Dedifferentiated amniotic fluid mesenchymal stem cell (primary cell): ENCODE measurements around the gene ABTB2.

ENCODE experiments used
- DNase-seq: peaks from one replicate; pipeline ENCODE4 v3.0.0-alpha.2; 2016; ENCODE audit errors: extremely low spot score

Gene ABTB2

DNA sequence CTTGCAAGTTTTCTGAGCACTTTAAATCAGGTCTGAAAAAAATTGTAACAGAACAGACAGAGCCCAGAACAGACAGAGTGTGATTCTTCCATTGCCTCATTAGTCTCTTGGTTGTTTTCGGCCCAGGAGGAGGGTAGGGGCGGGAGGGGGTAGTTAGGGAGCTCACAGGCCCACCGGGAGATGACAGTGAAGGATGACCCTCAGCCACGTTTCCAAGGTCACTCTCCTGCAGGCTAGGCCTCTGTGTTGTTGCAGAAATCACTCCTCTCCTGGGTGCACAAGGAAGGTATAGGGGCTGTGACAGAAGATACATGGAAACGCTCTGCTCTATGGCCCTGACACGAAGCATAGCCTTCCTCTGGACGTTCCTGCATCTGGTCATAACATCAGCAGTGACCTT, 69.3 kb downstream of the ABTB2 start:
- no peak for DNase-seq

DNA sequence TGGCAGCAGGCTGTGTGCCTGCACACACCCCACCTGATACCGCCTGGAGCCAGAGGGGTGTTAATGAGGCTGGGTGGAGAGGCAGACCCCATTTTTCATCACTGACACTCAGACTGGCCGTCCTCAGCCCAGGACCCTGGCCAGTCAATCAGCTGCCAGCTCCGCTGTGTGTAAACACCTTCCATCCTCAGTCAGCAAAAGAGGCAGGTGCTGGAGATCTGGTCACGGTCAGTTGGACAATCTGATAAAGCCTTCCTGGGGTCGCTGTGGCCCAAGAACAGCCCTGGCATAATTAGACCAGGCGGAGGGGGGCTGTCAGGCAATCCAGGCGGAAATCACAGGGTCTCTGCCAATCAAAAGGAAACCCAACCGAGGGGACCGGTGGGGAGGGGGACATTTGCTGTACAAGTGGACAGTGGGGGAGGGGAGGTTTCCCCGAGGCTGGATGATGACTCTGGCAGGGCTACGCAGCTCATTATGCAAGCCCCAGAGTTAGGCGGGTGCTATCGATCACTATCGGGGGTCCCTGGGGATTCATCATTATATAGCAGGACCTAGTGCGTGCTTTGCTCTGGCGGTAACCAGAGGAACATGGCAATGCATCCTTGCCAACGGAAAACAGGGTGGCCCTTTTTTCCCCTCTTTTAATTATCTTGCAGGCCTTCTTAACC, 72.9 kb downstream of the ABTB2 start:
- no peak for DNase-seq

DNA sequence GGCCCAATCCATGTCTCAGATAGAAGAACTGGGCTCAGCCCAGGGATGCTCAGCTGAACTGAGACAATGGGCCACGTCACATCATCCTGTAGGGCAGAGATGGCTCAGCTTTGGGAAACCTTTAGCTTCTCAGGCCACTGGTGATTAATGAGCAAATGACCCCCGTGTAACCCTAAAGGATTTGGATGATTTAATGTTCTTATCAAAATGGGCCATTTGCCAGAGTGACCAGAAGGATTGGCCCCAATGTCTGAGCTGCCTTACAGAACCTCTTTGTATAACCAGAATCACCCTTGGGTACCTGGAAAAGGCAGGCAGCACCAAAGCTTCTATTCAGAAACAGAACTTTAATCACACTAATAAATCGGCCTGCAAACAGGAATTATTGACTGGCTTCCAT, 73.7 kb downstream of the ABTB2 start:
- no peak for DNase-seq

DNA sequence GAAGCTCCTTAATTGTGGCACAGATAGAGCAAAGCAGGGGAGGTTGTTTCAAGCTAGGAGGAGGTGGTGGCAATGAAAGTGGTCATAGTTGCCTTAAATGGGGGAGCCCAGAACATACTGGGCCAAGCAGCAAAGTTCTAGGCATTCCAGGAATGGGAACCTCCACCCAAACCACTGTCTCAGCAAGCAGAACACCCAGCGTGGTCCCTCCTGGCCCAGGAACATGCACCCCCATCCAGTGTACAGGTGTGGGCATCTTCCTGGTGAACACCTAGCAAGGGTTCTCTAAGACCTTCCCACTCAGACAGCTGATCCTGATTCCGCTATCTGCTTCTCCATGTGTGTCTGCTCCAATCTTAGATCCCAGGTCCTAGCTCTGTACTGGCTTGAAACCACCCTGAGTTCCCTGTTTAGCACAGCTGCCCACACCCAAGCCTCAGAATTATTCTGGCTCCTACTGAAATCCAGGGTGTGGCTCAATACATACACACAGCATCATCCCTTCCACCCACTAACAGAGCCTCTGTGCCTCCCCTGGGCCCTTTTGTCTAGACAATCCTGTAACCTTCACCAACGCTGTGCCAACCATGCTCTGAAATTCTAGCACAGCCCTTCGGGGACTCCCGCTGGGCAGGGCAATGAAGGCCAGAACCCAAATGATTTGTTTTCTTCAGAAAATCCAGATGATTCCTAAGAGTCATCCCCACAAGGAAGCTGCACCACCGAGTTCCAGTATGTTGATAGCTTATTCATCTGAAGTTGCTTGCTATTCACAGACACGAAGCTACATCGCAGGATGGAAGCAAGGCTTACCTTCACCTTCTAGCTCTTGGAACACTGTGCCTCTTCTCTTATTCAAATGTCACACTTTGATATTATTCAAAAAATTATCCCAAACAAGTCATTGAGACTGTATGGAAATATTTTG, 76.6 kb downstream of the ABTB2 start:
- no peak for DNase-seq

DNA sequence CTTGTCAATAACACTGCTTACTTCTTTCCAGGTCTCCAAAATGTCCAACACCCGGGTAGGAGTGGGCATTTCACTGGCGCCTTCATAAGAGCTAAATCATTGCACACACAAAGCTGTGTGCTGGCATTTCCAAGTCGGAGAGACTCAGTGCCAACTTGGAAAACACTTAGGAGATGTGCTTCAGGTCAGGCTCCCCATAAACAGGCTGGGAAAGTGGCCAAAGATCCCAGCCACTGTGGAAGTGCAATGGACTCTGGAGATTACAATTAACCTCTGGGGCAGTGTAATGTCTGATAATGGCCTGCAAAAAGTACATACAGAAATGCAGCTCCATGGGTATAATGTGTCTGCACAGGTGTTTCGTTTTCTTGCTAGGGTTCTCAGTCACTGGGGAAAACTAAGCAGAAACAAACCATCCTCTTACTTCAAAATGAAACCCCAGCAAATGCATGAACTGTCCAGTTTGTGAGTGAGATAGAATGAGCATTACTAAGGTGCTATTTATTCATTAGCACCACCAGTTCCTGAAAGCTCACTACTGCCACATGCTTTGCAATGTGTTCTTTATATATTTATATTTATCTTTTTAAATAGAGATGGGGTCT, 79.0 kb downstream of the ABTB2 start:
- DNase-seq, result no peak

DNA sequence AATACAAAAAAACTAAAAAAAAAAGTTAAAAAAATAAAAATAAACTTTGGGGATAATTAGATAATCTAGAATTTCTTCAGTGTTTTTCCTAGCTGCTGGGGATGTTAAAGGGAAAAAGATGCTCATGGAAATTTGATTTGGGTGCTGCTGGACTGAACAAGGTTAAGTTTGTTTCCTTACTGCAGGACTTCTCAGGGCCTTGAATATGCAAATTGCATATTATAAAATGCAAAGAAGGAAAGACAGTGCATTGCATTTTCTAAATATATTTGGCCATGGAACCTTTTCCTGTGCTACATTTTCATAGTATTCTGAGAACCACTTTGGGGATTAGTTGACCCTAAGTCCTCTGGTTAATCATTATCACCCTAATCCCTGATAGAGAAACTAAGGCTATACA, 79.6 kb downstream of the ABTB2 start:
- no peak for DNase-seq

DNA sequence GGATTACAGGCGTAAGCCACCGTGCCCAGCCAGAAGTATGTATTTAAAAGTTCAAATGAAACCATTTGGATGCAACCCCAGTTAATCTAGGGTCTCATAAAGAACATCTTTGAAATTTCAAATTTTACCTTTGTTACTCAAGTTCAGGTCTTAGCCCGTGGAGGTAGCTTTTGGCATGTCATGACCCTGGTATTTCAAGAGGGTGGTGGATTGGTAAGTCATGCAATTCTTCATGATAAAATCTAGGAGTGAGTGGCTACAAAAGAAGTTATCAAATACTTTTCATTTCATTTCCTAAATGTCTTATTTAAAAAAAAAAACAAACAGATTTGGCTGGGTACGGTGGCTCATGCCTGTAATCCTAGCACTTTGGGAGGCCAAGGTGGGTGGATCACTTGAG, 80.6 kb downstream of the ABTB2 start:
- DNase-seq, result no peak

DNA sequence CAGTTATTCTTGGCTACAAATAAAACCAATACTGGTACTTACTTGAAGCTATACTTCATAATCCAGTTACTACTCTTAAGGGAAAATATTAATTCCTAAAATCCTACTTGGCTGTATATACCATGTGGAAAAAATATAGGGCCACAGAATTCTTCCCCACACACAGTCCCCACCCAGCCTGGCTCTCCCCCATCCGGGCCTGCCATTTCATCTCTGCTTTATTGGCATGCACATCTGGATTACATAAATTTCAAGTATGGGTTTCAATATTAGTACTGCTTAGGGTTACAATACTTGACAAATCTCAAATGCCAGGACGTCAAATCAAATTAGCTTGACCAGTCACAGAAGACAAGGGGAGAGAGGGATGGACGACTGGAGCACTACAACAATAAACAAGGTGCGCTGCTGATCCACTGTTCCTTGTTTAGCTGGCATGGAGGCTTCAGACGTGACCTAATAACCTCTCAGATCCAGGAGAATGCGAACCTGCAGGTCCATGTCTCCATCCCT, 81.4 kb downstream of the ABTB2 start:
- DNase-seq, result no peak

DNA sequence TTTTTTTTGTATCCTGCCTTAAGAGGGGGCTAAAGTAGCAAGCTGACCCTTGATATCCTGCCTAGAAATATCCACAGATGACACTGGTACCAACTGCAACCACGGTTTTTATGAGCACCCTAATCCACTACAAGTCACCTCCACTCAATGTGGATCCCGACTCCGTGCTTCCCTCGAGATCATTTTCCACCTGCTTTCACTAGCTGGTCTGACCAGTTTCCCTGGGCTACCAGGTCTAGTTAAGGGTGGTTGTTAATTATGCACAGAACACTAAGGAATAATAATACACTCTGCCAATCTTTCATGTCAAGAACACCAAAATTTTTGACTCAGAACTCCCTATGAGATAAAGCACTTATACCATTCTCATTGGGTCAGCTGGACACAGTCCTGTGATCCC, 82.3 kb downstream of the ABTB2 start:
- DNase-seq, result no peak

DNA sequence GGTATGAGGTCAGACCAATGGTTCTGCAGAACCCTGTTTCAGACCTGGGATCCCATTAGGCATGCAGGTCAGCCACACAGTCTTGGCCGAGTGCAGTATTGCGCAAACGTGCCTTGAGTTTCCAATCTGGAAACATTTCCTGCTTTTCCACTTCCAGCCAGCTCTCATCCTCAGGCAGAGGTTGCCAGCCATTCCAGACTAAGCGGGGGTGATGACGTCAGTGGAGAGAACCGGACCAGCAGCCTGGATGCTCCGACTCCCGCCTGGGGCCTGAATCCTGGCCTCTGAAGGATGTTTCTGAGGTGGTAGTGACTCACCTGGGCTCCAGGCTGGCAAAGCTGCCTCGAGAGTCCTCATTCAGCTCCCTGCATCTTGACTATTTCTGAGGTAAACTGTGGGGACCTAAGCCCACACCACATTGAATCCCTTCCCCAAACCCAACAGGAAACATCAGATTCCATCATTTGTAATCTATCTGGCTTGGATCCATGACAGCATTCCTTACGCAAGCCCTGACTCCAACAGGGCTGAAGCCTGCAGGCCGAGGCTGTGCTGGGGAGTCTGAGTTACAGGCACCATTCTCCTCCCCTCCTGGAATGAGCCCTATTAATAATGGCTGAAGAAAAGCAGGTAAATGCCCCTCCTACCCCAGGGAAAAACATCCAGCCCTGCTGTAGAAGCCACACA, 83.0 kb downstream of the ABTB2 start:
- peak; percentile 86 for DNase-seq

DNA sequence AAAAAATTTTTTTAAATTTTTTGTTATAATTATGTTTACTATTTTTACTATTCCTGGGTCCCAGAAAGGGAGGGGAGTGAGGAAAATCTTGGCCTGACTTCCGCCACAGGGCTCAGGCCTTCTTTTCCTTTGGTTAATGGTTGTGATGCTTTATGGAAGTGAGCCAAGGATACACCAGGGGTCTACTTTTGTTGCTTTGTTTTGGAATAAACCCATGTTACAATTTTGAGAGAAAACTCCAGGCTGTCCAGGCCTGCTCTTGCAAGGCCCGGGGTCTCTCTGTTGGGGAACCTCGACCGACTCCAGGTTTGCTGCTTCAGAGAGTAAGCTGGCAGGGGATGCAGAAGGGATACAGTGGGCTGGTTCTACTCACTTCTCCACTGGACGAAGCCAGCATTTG, 84.7 kb downstream of the ABTB2 start:
- DNase-seq, result no peak

DNA sequence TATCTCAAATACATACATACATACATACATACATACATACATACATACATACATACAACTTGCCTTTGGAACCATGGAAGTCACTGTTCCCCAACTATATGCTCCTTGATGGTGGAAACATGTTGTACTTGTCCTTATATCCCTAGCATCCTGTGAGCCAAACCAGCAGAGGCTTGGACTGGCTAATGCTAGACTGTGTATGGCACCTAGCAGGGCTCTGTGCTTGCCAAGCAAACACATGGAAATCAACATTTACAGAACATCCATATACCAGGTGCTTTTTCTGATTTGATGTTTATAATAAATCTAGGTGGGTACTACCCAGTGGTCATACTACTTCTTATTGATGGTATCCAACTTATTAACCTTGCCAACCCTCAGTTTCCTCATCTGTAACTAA, 86.1 kb downstream of the ABTB2 start:
- DNase-seq, result no peak

DNA sequence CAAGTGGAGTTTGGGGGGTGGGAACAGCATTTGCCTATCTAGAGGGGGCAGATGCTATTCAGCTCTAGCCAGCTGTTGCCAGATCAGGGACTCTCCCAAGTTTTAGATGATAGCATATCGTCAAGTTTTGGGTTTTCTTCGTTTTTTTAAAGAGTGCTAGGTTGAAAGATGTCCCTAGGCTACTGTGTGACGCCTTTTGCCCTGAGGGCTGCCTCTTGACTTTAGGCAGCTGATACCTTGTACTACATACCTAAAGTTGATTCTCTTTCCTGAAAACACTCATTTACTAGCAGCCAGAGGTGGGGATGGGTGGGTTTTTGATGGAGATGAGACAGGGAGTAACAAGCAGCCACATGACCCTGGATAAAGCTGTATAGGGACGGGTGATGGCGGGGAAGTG, 87.1 kb downstream of the ABTB2 start:
- no peak for DNase-seq

DNA sequence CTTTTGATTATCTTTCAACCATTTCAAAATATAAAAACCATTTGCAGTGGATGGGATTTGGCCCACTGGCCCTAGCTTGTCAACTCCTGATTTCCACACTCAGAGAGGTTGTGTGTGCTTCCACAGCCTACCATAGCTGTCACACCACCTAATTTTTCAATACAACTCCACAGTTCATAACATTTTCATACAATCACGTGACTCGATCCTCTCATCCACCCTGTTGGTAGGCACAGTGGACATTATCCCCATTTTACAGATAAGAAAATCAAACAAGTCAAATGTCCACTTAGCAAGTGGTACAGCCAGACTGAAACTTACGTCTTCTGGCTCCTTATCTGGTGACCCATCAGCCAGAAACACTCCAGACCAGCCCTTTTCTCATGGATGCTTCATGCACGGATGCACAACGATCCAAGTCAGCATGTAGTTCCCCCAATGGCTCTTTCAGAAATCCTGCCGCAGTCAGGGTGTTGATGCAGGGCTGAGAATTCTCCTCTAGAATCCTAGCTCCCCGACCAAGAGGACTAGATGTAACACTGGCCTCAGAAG, 88.0 kb downstream of the ABTB2 start:
- DNase-seq, result no peak

DNA sequence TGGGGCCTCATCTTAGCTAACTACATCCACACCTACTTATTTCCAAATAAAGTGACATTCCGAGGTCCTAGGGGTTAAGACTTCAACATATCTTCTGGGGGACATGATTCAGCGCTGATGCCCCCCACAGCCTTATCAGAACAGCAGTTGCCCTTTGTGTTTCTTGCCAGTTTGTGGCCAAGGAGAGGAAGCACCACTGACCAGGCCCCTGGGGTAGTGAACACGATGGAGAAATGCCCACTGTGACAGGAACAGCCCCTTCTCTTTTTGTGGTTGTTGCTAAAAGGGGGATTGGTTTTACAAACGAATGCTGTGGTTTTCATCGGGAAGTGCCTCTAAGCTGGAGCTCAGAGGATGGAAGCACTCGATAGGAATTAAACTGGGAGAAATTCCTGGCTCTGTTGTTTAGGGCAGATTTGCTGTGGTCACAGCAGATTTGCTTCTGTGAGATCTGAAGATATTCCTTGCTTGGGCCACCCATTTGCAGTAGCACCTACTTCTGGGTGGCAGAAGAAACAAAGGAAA, 88.8 kb downstream of the ABTB2 start:
- no peak for DNase-seq

DNA sequence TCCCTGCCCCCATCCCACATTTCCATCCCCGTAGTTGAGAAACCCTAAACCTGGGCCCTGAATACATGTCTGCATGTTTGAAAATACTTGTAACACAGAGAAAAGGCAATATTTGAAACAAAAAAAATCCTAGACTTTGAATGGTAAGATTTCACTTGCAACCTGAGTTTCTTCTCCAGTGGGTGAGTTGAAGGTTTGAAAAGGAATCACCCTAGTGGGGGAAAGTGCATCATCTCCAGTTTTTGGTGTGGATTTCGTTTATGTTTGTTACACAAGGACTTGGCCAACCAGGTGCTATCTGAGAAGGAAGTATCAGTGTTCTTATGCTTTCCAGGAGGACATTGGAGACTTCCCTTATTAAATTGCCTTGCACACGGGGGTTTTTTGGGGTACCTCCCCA, 90.4 kb downstream of the ABTB2 start:
- DNase-seq, result no peak

DNA sequence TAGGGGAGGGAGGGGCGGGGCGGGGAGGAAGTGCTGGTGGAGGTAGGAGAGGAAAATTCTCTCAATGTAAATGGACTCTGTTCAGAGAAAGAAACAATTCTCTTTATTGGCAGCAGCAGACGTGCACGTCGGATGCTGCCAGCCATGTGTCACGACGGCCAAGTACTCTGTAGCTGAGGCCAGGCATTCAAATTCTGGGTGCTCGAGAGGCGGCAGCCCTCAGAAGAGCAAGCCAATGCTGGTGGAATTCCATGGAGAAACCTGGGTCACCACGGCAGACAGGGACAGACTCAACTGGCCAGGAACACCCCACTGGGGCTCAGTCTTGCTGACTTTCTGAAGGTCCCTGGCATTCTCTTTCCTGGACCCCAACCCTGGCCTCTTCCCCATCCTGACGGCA, 90.8 kb downstream of the ABTB2 start:
- DNase-seq, result no peak

DNA sequence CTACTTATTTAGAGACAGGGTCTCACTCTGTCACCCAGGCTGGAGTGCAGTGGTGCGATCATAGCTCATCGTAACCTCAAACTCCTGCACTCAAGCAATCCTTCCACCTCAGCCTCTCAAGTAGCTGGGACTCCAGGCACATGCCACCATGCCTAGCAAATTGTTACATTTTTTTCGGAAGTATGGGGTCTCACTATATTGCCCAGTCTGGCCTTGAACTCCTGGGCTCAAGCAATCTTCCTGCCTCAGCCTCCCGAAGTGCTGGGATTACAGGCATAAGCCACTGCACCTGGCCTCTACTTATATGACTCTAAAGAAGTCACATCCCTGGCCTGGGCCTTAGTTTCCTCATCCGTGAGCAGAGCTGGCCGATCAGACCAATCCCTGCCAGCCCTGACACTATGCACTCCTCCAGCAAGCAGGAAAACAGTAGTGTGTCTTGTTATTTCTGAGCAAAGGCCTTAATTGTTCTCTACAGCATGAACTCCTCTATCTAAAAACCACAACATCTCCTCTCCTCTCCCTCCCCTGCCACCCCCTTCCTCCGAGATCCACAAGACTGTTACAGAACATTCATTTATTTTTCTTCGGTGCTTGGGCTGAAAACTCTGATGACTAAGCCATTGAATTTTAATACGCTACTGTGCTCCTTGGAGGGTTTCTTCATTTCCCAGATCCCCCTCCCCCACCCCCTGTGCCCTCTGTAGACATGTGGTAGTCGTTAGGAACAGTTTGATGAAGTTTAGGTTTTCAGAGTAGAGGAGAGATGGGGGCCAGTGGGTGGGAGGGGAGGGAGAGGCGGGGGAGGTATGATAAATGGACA, 91.5 kb downstream of the ABTB2 start:
- DNase-seq, result peak; percentile 61

DNA sequence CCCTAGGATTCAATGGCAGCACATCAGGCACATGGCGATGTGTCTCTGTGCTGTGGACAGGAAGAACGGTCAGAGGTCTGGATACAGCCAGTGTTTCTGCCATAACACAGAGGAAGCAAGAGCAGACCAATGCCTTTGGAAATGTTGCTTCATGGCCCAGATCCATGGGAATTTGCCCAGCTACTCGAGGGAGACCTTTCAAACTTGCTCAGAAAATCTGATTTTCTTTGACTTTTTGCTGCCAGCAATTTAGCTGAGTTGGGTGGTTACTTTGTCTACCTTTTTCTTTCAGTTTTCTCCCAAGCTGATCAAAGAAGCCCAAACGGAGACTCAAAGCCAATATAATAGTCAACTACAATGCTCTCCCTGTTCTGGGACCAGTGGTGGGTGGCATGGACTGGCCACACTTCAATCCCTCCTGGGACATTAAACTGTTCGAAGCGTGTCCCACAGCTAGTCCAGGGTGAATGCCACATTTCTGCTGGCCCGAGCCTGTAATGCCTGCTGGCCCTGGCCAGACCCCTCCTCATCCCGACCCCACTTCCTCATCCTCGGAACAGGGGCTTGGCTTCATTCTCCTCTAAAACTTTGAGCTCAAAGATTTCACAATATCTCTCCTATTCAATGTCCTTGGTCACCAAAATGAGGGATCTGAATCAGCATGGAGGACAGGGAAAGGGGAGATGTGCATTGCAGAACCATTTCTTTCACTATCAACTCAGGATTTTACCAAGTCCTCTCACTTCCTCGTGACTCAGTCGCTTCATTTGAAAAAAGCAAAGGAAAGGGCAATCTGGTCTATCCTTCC, 93.3 kb downstream of the ABTB2 start:
- no peak for DNase-seq
